H1 (cell line): ENCODE data around the gene CCDC81. TPM values are rescaled to one million over a fixed set of nuclear protein-coding genes. Genes with fewer than 3 reads are reported as not detected.

Source experiments
- CTCF ChIA-PET: fragments of 300-600 bp; sonication (Branson Sonifier 250); formaldehyde crosslinking; loops from one replicate; lab custom pipeline; 2021; ENCODE audit not compliant: partially characterized antibody; lab: Charles Lee
- POLR2A ChIA-PET: fragments of 300-600 bp; sonication (Branson Sonifier 250); formaldehyde crosslinking; loops from one replicate; lab custom pipeline; 2021; ENCODE audit warnings: inconsistent platforms; ENCODE audit not compliant: partially characterized antibody; lab: Charles Lee
- DNase-seq, 2 experiments: peaks; one replicate each; pipeline versions ENCODE4 v3.0.0 to v3.0.0-alpha.2; 2010 to 2022; ENCODE audit warnings: low spot score in 2 of 2, low read depth in 1 of 2, mixed read lengths in 1 of 2
- FAIRE-seq: peaks from 2 replicates; lab custom pipeline; 2011; peaks lifted over from hg19 to GRCh38; lab: Jason Lieb, UNC
- H2AFZ ChIP-seq: 2 replicates; pipeline ENCODE4 v1.8.1; 2012; ENCODE audit warnings: low read length, inconsistent platforms
- H2AK5ac ChIP-seq: 2 replicates; pipeline ENCODE4 v1.6.1; 2013; ENCODE audit warnings: low read depth, low read length
- H2BK120ac ChIP-seq: replicated peaks from 2 replicates; pipeline ENCODE3; 2013; ENCODE audit warnings: low read depth, low read length, inconsistent platforms
- H2BK12ac ChIP-seq: 2 replicates; pipeline ENCODE4 v1.6.1; 2013; ENCODE audit warnings: low read depth, low read length
- H2BK15ac ChIP-seq: 2 replicates; pipeline ENCODE4 v1.6.1; 2013; ENCODE audit warnings: low read length
- H2BK20ac ChIP-seq: 2 replicates; pipeline ENCODE4 v1.6.1; 2013; ENCODE audit warnings: low read length
- H2BK5ac ChIP-seq: 2 replicates; pipeline ENCODE4 v1.6.1; 2013; ENCODE audit warnings: low read depth, low read length
- H3K14ac ChIP-seq: 2 replicates; pipeline ENCODE4 v1.6.1; 2013; ENCODE audit warnings: inconsistent platforms; ENCODE audit not compliant: insufficient read length
- H3K18ac ChIP-seq: 2 replicates; pipeline ENCODE4 v1.6.1; 2013; ENCODE audit warnings: low read length; ENCODE audit errors: extremely low read depth
- H3K23ac ChIP-seq: 2 replicates; pipeline ENCODE4 v1.6.1; 2013; ENCODE audit warnings: inconsistent platforms; ENCODE audit not compliant: insufficient read length
- H3K23me2 ChIP-seq: 2 replicates; pipeline ENCODE4 v1.6.1; 2013; ENCODE audit warnings: low read depth, low read length
- H3K27ac ChIP-seq: 2 replicates; pipeline ENCODE4 v1.6.1; 2011; ENCODE audit warnings: low read depth, low read length, inconsistent platforms
- H3K27me3 ChIP-seq, 4 experiments: replicated peaks in 1 of 4; 1 replicate in 1 of 4; 2 replicates in 3 of 4; pipeline versions ENCODE4 v1.6.1 to v1.8.1; 2011 to 2013; ENCODE audit warnings: low read length in 3 of 4, mild to moderate bottlenecking in 3 of 4, inconsistent platforms in 2 of 4, mixed read lengths in 2 of 4, moderate library complexity in 1 of 4; ENCODE audit not compliant: control insufficient read depth in 3 of 4, insufficient read depth in 3 of 4; ENCODE audit errors: extremely low read depth in 1 of 4
- H3K36me3 ChIP-seq, 4 experiments: 2 replicates each; pipeline versions ENCODE4 v1.6.1 to v1.8.1; 2011 to 2013; ENCODE audit warnings: mild to moderate bottlenecking in 4 of 4, low read length in 3 of 4, moderate library complexity in 2 of 4, control low read depth in 1 of 4, inconsistent platforms in 1 of 4; ENCODE audit not compliant: insufficient read depth in 4 of 4, control insufficient read depth in 2 of 4
- H3K4ac ChIP-seq: replicated peaks from 2 replicates; pipeline ENCODE3; 2013; ENCODE audit warnings: low read length, low read depth, mixed read lengths, inconsistent platforms; ENCODE audit not compliant: insufficient read length
- H3K4me1 ChIP-seq, 4 experiments: replicated peaks in 1 of 4; 1 replicate in 1 of 4; 2 replicates in 3 of 4; pipeline versions ENCODE4 v1.6.1 to v1.8.1; 2011 to 2013; ENCODE audit warnings: low read length in 3 of 4, inconsistent platforms in 2 of 4, mixed read lengths in 1 of 4; ENCODE audit not compliant: insufficient read depth in 4 of 4, control insufficient read depth in 3 of 4
- H3K4me2 ChIP-seq, 2 experiments: 2 replicates each; pipeline versions ENCODE4 v1.6.1 to v1.8.1; 2011 to 2013; ENCODE audit warnings: low read depth in 2 of 2, low read length in 2 of 2, control low read depth in 1 of 2, inconsistent platforms in 1 of 2, mild to moderate bottlenecking in 1 of 2; ENCODE audit not compliant: insufficient read depth in 1 of 2
- H3K4me3 ChIP-seq, 4 experiments: fragments of 200-600, 300-600 bp in 1 of 4; sonication (generic), shearing (Covaris generic), sonication (Bioruptor Twin) in 1 of 4; 2 replicates each; pipeline versions ENCODE4 v1.5.1 to v1.8.1; 2011 to 2016; ENCODE audit warnings: low read length in 4 of 4, low read depth in 3 of 4, control low read depth in 2 of 4, inconsistent platforms in 2 of 4, mild to moderate bottlenecking in 2 of 4, mixed read lengths in 1 of 4, moderate library complexity in 1 of 4; ENCODE audit not compliant: insufficient read depth in 2 of 4; ENCODE audit errors: extremely low read depth in 1 of 4
- H3K56ac ChIP-seq: replicated peaks from 2 replicates; pipeline ENCODE3; 2013; ENCODE audit warnings: low read depth, mild to moderate bottlenecking, mixed read lengths, low read length, inconsistent platforms; ENCODE audit not compliant: insufficient read length
- H3K79me1 ChIP-seq: 2 replicates; pipeline ENCODE4 v1.6.1; 2013; ENCODE audit warnings: low read depth, low read length, control low read depth
- H3K79me2 ChIP-seq, 2 experiments: 2 replicates each; pipeline versions ENCODE4 v1.6.1 to v1.8.1; 2012 to 2013; ENCODE audit warnings: low read length in 2 of 2, mild to moderate bottlenecking in 2 of 2, inconsistent platforms in 1 of 2; ENCODE audit not compliant: insufficient read depth in 2 of 2, control insufficient read depth in 1 of 2
- H3K9ac ChIP-seq, 4 experiments: replicated peaks in 1 of 4; 1 replicate in 1 of 4; 2 replicates in 3 of 4; pipeline versions ENCODE4 v1.6.1 to v1.8.1; 2011 to 2013; ENCODE audit warnings: low read depth in 3 of 4, low read length in 3 of 4, control low read depth in 2 of 4, mild to moderate bottlenecking in 2 of 4, moderate library complexity in 2 of 4, inconsistent platforms in 1 of 4; ENCODE audit errors: extremely low read depth in 1 of 4
- H3K9me3 ChIP-seq, 2 experiments: 2 replicates each; pipeline versions ENCODE4 v1.6.1 to v1.8.1; 2012 to 2013; ENCODE audit warnings: mild to moderate bottlenecking in 2 of 2, moderate library complexity in 2 of 2, control low read depth in 1 of 2, inconsistent platforms in 1 of 2, low read depth in 1 of 2, low read length in 1 of 2, mixed read lengths in 1 of 2; ENCODE audit not compliant: insufficient read depth in 2 of 2
- H4K20me1 ChIP-seq, 2 experiments: replicated peaks in 1 of 2; 2 replicates each; pipeline versions ENCODE3 to v1.8.1; 2011 to 2013; ENCODE audit warnings: inconsistent platforms in 2 of 2, low read length in 2 of 2, mild to moderate bottlenecking in 1 of 2; ENCODE audit not compliant: insufficient read depth in 2 of 2, control insufficient read depth in 1 of 2
- H4K5ac ChIP-seq: 2 replicates; pipeline ENCODE4 v1.6.1; 2013; ENCODE audit warnings: low read length, low read depth, mixed read lengths, inconsistent platforms; ENCODE audit not compliant: insufficient read length
- H4K8ac ChIP-seq: 2 replicates; pipeline ENCODE4 v1.8.0; 2013; ENCODE audit warnings: mild to moderate bottlenecking, moderate library complexity, low read length, inconsistent platforms; ENCODE audit not compliant: insufficient read depth; ENCODE audit errors: extremely low read depth
- H4K91ac ChIP-seq: replicated peaks from 2 replicates; pipeline ENCODE3; 2013; ENCODE audit warnings: low read length, mixed read lengths, inconsistent platforms; ENCODE audit not compliant: insufficient read length
- ASH2L ChIP-seq: fragments of 200-600, 300-600 bp; sonication (generic); IDR thresholded peaks from one replicate; pipeline ENCODE4 v1.7.1; 2017; ENCODE audit warnings: low read length
- GABPA ChIP-seq: IDR thresholded peaks from 2 replicates; pipeline ENCODE4 v1.6.1; 2011; ENCODE audit warnings: mild to moderate bottlenecking, low read length, moderate library complexity, borderline replicate concordance; ENCODE audit not compliant: insufficient read depth
- HDAC2 ChIP-seq, 2 experiments: fragments of 300-600 bp in 1 of 2; sonication (generic) in 1 of 2; IDR thresholded peaks; 2 replicates each; pipeline ENCODE4 v1.6.1; 2011 to 2012; ENCODE audit warnings: low read depth in 2 of 2, low read length in 2 of 2, mild to moderate bottlenecking in 2 of 2, moderate library complexity in 2 of 2, borderline replicate concordance in 1 of 2, inconsistent platforms in 1 of 2
- KDM4A ChIP-seq: IDR thresholded peaks from one replicate; pipeline ENCODE4 v1.7.1; 2012; ENCODE audit warnings: low read depth, mild to moderate bottlenecking, moderate library complexity, low read length, inconsistent platforms; ENCODE audit not compliant: severe bottlenecking
- NANOG ChIP-seq: IDR thresholded peaks from 2 replicates; pipeline ENCODE4 v1.6.1; 2011; ENCODE audit warnings: low read length, low read depth, mild to moderate bottlenecking, inconsistent platforms; ENCODE audit not compliant: insufficient read depth, poor library complexity, severe bottlenecking
- PHF8 ChIP-seq: fragments of 200-600 bp; sonication (generic); conservative IDR thresholded peaks from 2 replicates; pipeline ENCODE4 v1.7.1; 2012; ENCODE audit warnings: low read depth, mild to moderate bottlenecking, inconsistent platforms, low read length, moderate library complexity
- SIRT6 ChIP-seq: IDR thresholded peaks from one replicate; pipeline ENCODE4 v1.7.1; 2012; ENCODE audit warnings: low read length, inconsistent platforms
- SRF ChIP-seq: IDR thresholded peaks from 2 replicates; pipeline ENCODE4 v1.6.1; 2011; ENCODE audit warnings: mild to moderate bottlenecking, low read depth, low read length, moderate library complexity
- WGBS, 2 experiments: shearing (Covaris generic) in 1 of 2; methylation state at CpG; one replicate each; pipeline versions ENCODE4 v1.1.6 to v1.1.7; 2013 to 2015; ENCODE audit warnings: low lambda C conversion rate in 2 of 2, mixed read lengths in 2 of 2, inconsistent platforms in 1 of 2, low coverage in 1 of 2, missing lambda C conversion rate in 1 of 2; ENCODE audit not compliant: insufficient replicate concordance in 2 of 2, insufficient coverage in 1 of 2, insufficient read length in 1 of 2; ENCODE audit errors: extremely low coverage in 1 of 2, missing lambda C conversion rate in 1 of 2; 5-methylcytosine and 5-hydroxymethylcytosine counted together
- polyA plus RNA-seq, 7 experiments: library from polyadenylated mRNA; depleted of rRNA in 3 of 7; stranded (reverse) in 5 of 7; unstranded in 2 of 7; fragments of >200 nt in 5 of 7; fragments of 200-250 nt in 2 of 7; gene quantifications; 1 replicate in 5 of 7; 2 replicates in 1 of 7; 4 replicates in 1 of 7; pipeline versions ENCODE4 v1.2.1 to v1.2.3, GENCODE V29; 2011 to 2013; ENCODE audit warnings: missing spikeins in 2 of 7, mixed read lengths in 2 of 7
- total RNA-seq: library from RNA; stranded (reverse); fragmentation: NEBNext Ultra II Directional; extraction: Animal tissue kit (Norgen Biotek cat#: 25700); gene quantifications from 2 replicates; pipeline ENCODE4 v1.2.1, GENCODE V29; 2021

Gene CCDC81
- total and polyA plus RNA-seq, 2 of the 8 experiments (the other 6 are each of a cell fraction or from before 2014, with no cell fraction given), result 0.30 to 0.58 TPM

DNA sequence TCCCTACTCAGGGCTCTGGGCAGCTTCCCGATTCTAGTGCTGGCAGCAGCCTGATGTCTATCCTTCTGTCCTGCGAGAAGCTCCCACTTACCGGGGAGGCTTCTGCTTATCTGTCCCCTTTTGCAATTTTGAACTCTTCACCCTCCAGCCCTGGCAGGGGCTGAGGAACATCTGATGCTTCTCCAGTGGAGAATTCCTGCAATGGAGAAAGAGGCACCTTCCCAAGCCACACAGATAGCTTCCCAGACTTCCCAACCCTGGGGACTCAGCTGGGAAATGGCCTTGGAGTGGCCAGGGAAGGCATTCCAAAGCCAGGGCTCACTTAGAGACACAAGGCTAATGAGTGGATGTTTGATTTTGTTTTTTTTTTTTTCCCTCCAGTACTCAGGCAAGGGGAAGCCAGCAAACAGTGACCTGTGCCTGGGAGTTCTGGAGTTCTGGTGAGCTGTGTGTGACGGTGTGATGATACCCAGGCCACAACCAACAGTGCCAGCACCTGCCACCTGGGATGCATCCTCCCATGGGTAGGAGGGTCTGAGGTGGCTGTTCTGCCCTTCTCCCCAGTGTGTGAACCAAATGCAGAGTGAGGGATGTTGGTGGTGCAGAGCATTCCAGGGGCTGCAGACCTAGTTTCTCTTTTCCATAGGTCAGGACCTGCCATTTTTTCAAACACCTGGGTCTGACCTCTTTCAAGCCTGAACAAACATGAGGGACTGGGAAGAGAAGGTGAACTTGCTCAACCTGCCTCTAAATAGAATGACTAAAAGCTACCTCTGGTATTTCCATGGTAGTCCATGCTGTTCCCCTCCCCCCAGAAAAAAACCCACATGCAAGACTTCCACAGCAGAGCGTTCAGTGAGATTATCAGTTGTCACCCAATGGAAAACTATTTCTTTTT is 95.1 kb downstream of the CCDC81 start:
- no peaks in the 10 kb centered on the region for H3K79me1 ChIP-seq
- no peaks in the 10 kb centered on the region for H4K20me1 ChIP-seq
- no peak overlapping the region for H3K18ac ChIP-seq
- H4K91ac ChIP-seq, result no peak overlapping the region
- H3K4me3 ChIP-seq, result no peak overlapping the region
- no peak overlapping the region for H3K4ac ChIP-seq
- H2BK12ac ChIP-seq, result no peak overlapping the region
- no peak overlapping the region for H3K4me2 ChIP-seq
- H3K23me2 ChIP-seq, result peaks cover 3% of the 10 kb centered on the region; the same call in 1 of the 2 replicates
- H3K56ac ChIP-seq, result no peak overlapping the region
- H4K8ac ChIP-seq, result no peak overlapping the region
- TF ChIP-seq SRF, result no peak
- no peak for TF ChIP-seq NANOG
- no peak for TF ChIP-seq ASH2L
- no peak for TF ChIP-seq SIRT6
- no peak for TF ChIP-seq KDM4A
- no peak for TF ChIP-seq GABPA
- TF ChIP-seq PHF8, result no peak
- no peak for TF ChIP-seq HDAC2 (IDR thresholded peaks at IDR 0.05; ENCODE audit: borderline replicate concordance in 1 of 2, low read depth in 2 of 2, low read length in 2 of 2)
- H3K9me3 ChIP-seq, result no peaks in the 10 kb centered on the region; a peak in 1 of 4 replicates
- POLR2A ChIA-PET, result no interaction called here
- H4K5ac ChIP-seq, result no peak overlapping the region
- DNase-seq (no peak), FAIRE-seq (no peak)
- H3K23ac ChIP-seq, result no peak overlapping the region
- CTCF ChIA-PET, result interaction anchor here (0.6 to 3.4 kb wide), 13 partner anchors 10 to 370 kb away, joined by 3 to 18 read pairs (median 3); no protein-coding TSS in a partner anchor
- H2BK120ac ChIP-seq, result no peak overlapping the region
- no peaks in the 10 kb centered on the region for H3K4me1 ChIP-seq
- no peak overlapping the region for H3K27ac ChIP-seq
- no peak overlapping the region; the same call in 1 of the 2 replicates for H2BK20ac ChIP-seq
- no peaks in the 10 kb centered on the region for H3K79me2 ChIP-seq
- no peak overlapping the region for H3K14ac ChIP-seq
- no peak overlapping the region for H2BK15ac ChIP-seq
- no peak overlapping the region for H2AFZ ChIP-seq
- no peak overlapping the region for H2AK5ac ChIP-seq
- H3K27me3 ChIP-seq, result no peaks in the 10 kb centered on the region
- WGBS, 2 experiments, result 94% methylated on average over 5 of the region's 5 CpGs; no CpG with 5 or more reads in 1 of the 2 experiments
- H3K9ac ChIP-seq, result no peak overlapping the region
- no peaks in the 10 kb centered on the region for H3K36me3 ChIP-seq
- H2BK5ac ChIP-seq, result no peak overlapping the region
